C4-2B (cell line): Measurements from ENCODE around the gene PFN1.
"Not testable (repeated sequence)": the region's sequence is repeated elsewhere in the genome, so short reads cannot be mapped to it uniquely, and the experiment has no call there.

Experiments used
- ZFX ChIP-seq: fragments of 450-650 bp; IDR thresholded peaks from 2 replicates; pipeline ENCODE4 v1.6.1; 2017
- TF ChIP-seq, protein P1 (sequence below): fragments of 450-650 bp; conservative IDR thresholded peaks from 2 replicates; pipeline ENCODE4 v1.5.1; 2017; ENCODE audit warnings: mild to moderate bottlenecking

GRCh38 chr17:4914551-4914950, 33.8 kb downstream of the PFN1 start:
- TF ChIP-seq, protein P1, sequence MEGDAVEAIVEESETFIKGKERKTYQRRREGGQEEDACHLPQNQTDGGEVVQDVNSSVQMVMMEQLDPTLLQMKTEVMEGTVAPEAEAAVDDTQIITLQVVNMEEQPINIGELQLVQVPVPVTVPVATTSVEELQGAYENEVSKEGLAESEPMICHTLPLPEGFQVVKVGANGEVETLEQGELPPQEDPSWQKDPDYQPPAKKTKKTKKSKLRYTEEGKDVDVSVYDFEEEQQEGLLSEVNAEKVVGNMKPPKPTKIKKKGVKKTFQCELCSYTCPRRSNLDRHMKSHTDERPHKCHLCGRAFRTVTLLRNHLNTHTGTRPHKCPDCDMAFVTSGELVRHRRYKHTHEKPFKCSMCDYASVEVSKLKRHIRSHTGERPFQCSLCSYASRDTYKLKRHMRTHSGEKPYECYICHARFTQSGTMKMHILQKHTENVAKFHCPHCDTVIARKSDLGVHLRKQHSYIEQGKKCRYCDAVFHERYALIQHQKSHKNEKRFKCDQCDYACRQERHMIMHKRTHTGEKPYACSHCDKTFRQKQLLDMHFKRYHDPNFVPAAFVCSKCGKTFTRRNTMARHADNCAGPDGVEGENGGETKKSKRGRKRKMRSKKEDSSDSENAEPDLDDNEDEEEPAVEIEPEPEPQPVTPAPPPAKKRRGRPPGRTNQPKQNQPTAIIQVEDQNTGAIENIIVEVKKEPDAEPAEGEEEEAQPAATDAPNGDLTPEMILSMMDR, result not testable (repeated sequence)
- TF ChIP-seq ZFX, result not testable (repeated sequence)
